Esophagus squamous epithelium (tissue), 5 donors: Measurements from ENCODE around the gene ATN1. TPM values are rescaled to one million over a fixed set of nuclear protein-coding genes. Genes with fewer than 3 reads are reported as not detected.

Source experiments
- DNase-seq: peaks from one replicate; lab custom pipeline; 2025; lab: John Stamatoyannopoulos, UW
- H3K27ac ChIP-seq, 4 donors: fragments of 200-600 bp; sonication (generic); one replicate each; pipeline ENCODE4 v1.5.1; 2016 to 2019; ENCODE audit warnings: mild to moderate bottlenecking in 1 of 4
- H3K27me3 ChIP-seq, 4 donors: fragments of 200-600 bp; sonication (generic); 1 replicate in 3 of 4; 2 replicates in 1 of 4; pipeline versions ENCODE4 v1.5.1 to v1.6.0; 2017 to 2021; ENCODE audit warnings: antibody characterized with exemption in 1 of 4
- H3K36me3 ChIP-seq, 3 donors: fragments of 200-600 bp; sonication (generic); one replicate each; pipeline ENCODE4 v1.5.1; 2016 to 2019
- H3K4me1 ChIP-seq, 3 donors: fragments of 200-600 bp; sonication (generic); one replicate each; pipeline ENCODE4 v1.5.1; 2017 to 2019
- H3K4me3 ChIP-seq, 4 donors: fragments of 200-600 bp; sonication (generic); 1 replicate in 3 of 4; 2 replicates in 1 of 4; pipeline ENCODE4 v1.5.1; 2016 to 2019; ENCODE audit warnings: mild to moderate bottlenecking in 2 of 4, moderate library complexity in 1 of 4
- H3K9me3 ChIP-seq, 3 donors: fragments of 200-600 bp; sonication (generic); one replicate each; pipeline ENCODE4 v1.5.1; 2016 to 2019
- CTCF ChIP-seq, 6 experiments: fragments of 450-650 bp in 4 of 6; fragments of 200-600 bp in 2 of 6; sonication (generic) in 2 of 6; IDR thresholded peaks; one replicate each; pipeline ENCODE4 v1.5.1; 2016 to 2019; ENCODE audit warnings: antibody characterized with exemption in 6 of 6, mild to moderate bottlenecking in 4 of 6, moderate library complexity in 4 of 6
- POLR2A ChIP-seq, 4 donors: fragments of 450-650 bp; IDR thresholded peaks; one replicate each; pipeline ENCODE4 v1.6.1; 2017; ENCODE audit warnings: antibody characterized with exemption in 4 of 4, mild to moderate bottlenecking in 4 of 4, moderate library complexity in 3 of 4
- WGBS, 2 donors: methylation state at CpG; one replicate each; pipeline ENCODE4 v1.1.5; 2018; 5-methylcytosine and 5-hydroxymethylcytosine counted together
- intact Hi-C: fragments of 100-400 bp; cut with DNase I; formaldehyde crosslinking; loops from one replicate; pipeline ENCODE4 v1.15.0; 2022
- total RNA-seq, 4 donors: library from RNA; depleted of rRNA; stranded (reverse); fragments of >200 nt; gene quantifications; one replicate each; pipeline ENCODE4 v1.1.0, GENCODE V29; 2016
- donor health status: DM: yes; HTN: yes; CAD: no.

The ATN1 gene
- total RNA-seq, 4 donors from 2014 or later = 12.2 to 28.8 (median 22.2) TPM

GRCh38 chr12:6938353-6939190 lies 10.8 kb downstream of the ATN1 start:
- no peak for DNase-seq
- H3K4me3 ChIP-seq = peak overlapping the region in 3 of 4 donors; percentile 62 to 79 (median 76)
- TF ChIP-seq POLR2A (IDR thresholded peaks at IDR 0.05) (peak in 1 of 4 donors; percentile 11), CTCF (IDR thresholded peaks at IDR 0.05) (no peak)
- H3K4me1 ChIP-seq = peaks cover 32 to 86% (median 32%) of the 10 kb centered on the region in 3 donors
- intact Hi-C loops = no loop called here
- H3K27ac ChIP-seq = peak overlapping the region; percentile 88 to 96 (median 94)
- peaks cover 19 to 69% (median 29%) of the 10 kb centered on the region in 3 donors for H3K36me3 ChIP-seq
- H3K9me3 ChIP-seq = no peaks in the 10 kb centered on the region
- no peaks in the 10 kb centered on the region for H3K27me3 ChIP-seq
- WGBS, 2 donors = 72 to 83% methylated on average over 3 to 10 of the region's 32 CpGs

DNA sequence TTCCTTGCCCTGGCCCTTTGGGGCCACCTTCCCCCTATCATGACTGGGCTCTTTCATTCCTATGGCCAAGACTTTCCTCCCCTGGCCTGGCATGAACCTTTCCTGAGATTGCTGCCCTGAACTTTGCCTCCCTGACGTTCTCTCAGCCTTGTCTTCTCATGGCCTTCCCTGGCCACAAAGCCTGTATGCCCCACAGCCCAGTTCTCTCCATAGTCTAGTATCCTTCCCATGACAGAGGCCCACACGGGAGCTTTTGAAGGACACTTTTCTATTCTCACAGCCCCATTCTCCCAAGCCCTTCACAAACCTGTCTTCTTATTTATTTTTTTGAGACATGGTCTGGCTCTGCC lies 11.4 kb downstream of the ATN1 start:
- TF ChIP-seq CTCF (IDR thresholded peaks at IDR 0.05) = no peak
- TF ChIP-seq POLR2A (IDR thresholded peaks at IDR 0.05) = no peak
- H3K27me3 ChIP-seq = no peaks in the 10 kb centered on the region
- H3K4me1 ChIP-seq = peaks cover 26 to 86% (median 33%) of the 10 kb centered on the region in 3 donors
- no peak overlapping the region for H3K4me3 ChIP-seq
- intact Hi-C loops = no loop called here
- WGBS, 2 donors = 72 to 76% methylated on average over 2 of the region's 2 CpGs
- no peak for DNase-seq
- H3K36me3 ChIP-seq = peaks cover 19 to 63% (median 24%) of the 10 kb centered on the region in 3 donors
- no peaks in the 10 kb centered on the region for H3K9me3 ChIP-seq
- peak overlapping the region in 2 of 4 donors; percentile 95 to 96 for H3K27ac ChIP-seq

DNA sequence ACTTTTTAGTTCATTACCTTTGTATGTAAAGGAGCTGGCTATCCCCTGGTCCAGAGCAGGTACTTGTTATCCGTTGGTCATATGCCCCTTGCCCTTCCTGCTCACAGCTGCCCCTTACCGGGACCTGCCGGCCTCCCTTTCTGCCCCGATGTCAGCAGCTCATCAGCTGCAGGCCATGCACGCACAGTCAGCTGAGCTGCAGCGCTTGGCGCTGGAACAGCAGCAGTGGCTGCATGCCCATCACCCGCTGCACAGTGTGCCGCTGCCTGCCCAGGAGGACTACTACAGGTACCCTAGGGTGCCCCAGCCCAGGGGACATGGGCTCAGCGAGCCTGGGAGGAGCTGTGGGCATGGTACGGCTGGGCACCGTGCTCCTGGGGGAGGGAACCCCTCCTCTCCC lies 13.5 kb downstream of the ATN1 start:
- H3K4me1 ChIP-seq = peaks cover 37 to 86% (median 40%) of the 10 kb centered on the region in 3 donors
- TF ChIP-seq POLR2A (IDR thresholded peaks at IDR 0.05) = no peak
- no peak for TF ChIP-seq CTCF (IDR thresholded peaks at IDR 0.05)
- 40 to 82% methylated on average over 1 to 3 of the region's 12 CpGs for WGBS, 2 donors

GRCh38 chr12:6941782-6942181 lies 14.0 kb downstream of the ATN1 start:
- DNase-seq = no peak
- no peak overlapping the region for H3K4me3 ChIP-seq
- TF ChIP-seq POLR2A (IDR thresholded peaks at IDR 0.05) (no peak), CTCF (IDR thresholded peaks at IDR 0.05) (no peak)
- peaks cover 34 to 86% (median 42%) of the 10 kb centered on the region in 3 donors for H3K4me1 ChIP-seq
- intact Hi-C loops = no loop called here
- peaks cover 6 to 51% (median 11%) of the 10 kb centered on the region in 3 donors for H3K36me3 ChIP-seq
- H3K27ac ChIP-seq = peak overlapping the region in 2 of 4 donors; percentile 21 to 97
- no peaks in the 10 kb centered on the region for H3K27me3 ChIP-seq
- 71 to 76% methylated on average over 9 to 10 of the region's 12 CpGs for WGBS, 2 donors
- H3K9me3 ChIP-seq = no peaks in the 10 kb centered on the region

More for the DNA sequence above, 13.5 kb downstream of the ATN1 start:
- no peak for DNase-seq
- no peaks in the 10 kb centered on the region for H3K9me3 ChIP-seq
- H3K27me3 ChIP-seq = no peaks in the 10 kb centered on the region
- peaks cover 6 to 53% (median 11%) of the 10 kb centered on the region in 3 donors for H3K36me3 ChIP-seq
- intact Hi-C loops = no loop called here
- no peak overlapping the region for H3K4me3 ChIP-seq
- peak overlapping the region in 2 of 4 donors; percentile 11 to 21 for H3K27ac ChIP-seq

DNA sequence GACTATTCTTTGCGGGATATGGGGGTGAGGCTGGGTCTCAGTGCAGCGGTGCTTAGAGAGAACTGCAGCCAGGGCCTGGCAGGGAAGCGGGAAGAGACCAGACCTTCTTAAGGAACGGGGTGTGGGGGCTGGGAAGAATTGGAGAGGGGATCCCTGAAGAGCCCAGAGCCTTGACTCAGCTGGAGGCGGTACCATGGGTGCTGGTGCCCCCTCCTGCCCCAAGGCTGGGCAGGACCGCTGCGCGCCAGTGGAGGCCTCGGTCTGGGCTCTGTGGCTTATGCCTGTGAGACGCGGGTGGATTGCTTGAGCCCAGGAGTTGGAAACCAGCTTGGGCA lies 14.5 kb downstream of the ATN1 start:
- Histone ChIP-seq H3K9me3 (no peaks in the 10 kb centered on the region), H3K4me3 (no peak overlapping the region), H3K36me3 (peaks cover 6 to 50% (median 11%) of the 10 kb centered on the region in 3 donors), H3K27ac (peak overlapping the region; percentile 91 to 98 (median 97)), H3K27me3 (no peaks in the 10 kb centered on the region), H3K4me1 (peaks cover 29 to 86% (median 43%) of the 10 kb centered on the region in 3 donors)
- DNase-seq = no peak
- WGBS, 2 donors = 78 to 85% methylated on average over 10 to 11 of the region's 11 CpGs
- intact Hi-C loops = no loop called here
- no peak for TF ChIP-seq CTCF (IDR thresholded peaks at IDR 0.05)
- no peak for TF ChIP-seq POLR2A (IDR thresholded peaks at IDR 0.05)
